K562 (cell line): ENCODE measurements around the gene MYADML2. TPM values are rescaled to one million over a fixed set of nuclear protein-coding genes. Genes with fewer than 3 reads are reported as not detected.

Experiments used
- C11orf30 ChIP-seq: fragments of 450-650 bp; IDR thresholded peaks from 2 replicates; pipeline ENCODE4 v1.6.1; 2016; ENCODE audit warnings: low read depth, mild to moderate bottlenecking
- CREB3L1 ChIP-seq: fragments of 450-650 bp; IDR thresholded peaks from 2 replicates; pipeline ENCODE4 v1.6.1; 2014; ENCODE audit warnings: low read depth, mild to moderate bottlenecking, moderate library complexity, borderline replicate concordance
- FOSL1 ChIP-seq: fragments of 200-800 bp; sonication (Bioruptor generic); conservative IDR thresholded peaks from 2 replicates; pipeline ENCODE4 v1.6.1; 2016; ENCODE audit warnings: missing genetic modification characterization, missing compliant biosample characterization
- FOXA3 ChIP-seq, 2 experiments: fragments of 450-650 bp in 1 of 2; sonication (generic) in 1 of 2; formaldehyde crosslinking; IDR thresholded peaks in 1 of 2; conservative IDR thresholded peaks in 1 of 2; 2 replicates each; pipeline versions ENCODE4 v1.4.0 to v1.8.0; 2020 to 2022; ENCODE audit warnings: mild to moderate bottlenecking in 2 of 2, missing genetic modification reagents in 1 of 2
- GTF2B ChIP-seq: IDR thresholded peaks from 2 replicates; pipeline ENCODE4 v1.6.1; 2011; ENCODE audit not compliant: insufficient read length; ENCODE audit errors: extremely low read depth
- HDAC1 ChIP-seq, 2 experiments: fragments of 450-650 bp; IDR thresholded peaks; 2 replicates each; pipeline ENCODE4 v1.6.1; 2016 to 2017; ENCODE audit warnings: inconsistent platforms in 1 of 2, mild to moderate bottlenecking in 1 of 2, moderate library complexity in 1 of 2
- HOXB6 ChIP-seq: fragments of 250-450 bp; sonication (Bioruptor Pico); IDR thresholded peaks from 2 replicates; pipeline ENCODE4 v1.5.1; 2022; ENCODE audit warnings: mild to moderate bottlenecking, borderline replicate concordance
- MBD2 ChIP-seq: sonication (generic); IDR thresholded peaks from 2 replicates; pipeline ENCODE4 v1.6.1; 2016; ENCODE audit warnings: low read depth, borderline replicate concordance
- MITF ChIP-seq: IDR thresholded peaks from 2 replicates; pipeline ENCODE4 v1.6.1; 2014; ENCODE audit warnings: antibody characterized with exemption
- MXI1 ChIP-seq: IDR thresholded peaks from 2 replicates; pipeline ENCODE4 v1.6.1; 2011; ENCODE audit warnings: low read depth, mild to moderate bottlenecking, improper control_type of control experiment, low read length
- NFE2 ChIP-seq: IDR thresholded peaks from 2 replicates; pipeline ENCODE4 v1.6.1; 2014; ENCODE audit warnings: antibody characterized with exemption, low read depth
- NR2C2 ChIP-seq, 2 experiments: fragments of 200-800 bp in 1 of 2; sonication (Bioruptor generic) in 1 of 2; sonication (generic) in 1 of 2; formaldehyde crosslinking in 1 of 2; IDR thresholded peaks; 2 replicates each; pipeline versions ENCODE4 v1.6.1 to v1.8.0; 2016 to 2022; ENCODE audit warnings: mild to moderate bottlenecking in 1 of 2, missing compliant biosample characterization in 1 of 2, missing genetic modification characterization in 1 of 2, missing genetic modification reagents in 1 of 2
- SIN3A ChIP-seq, 2 experiments: fragments of 150-350 bp in 1 of 2; IDR thresholded peaks; 2 replicates each; pipeline ENCODE4 v1.6.1; 2011 to 2016; ENCODE audit warnings: borderline replicate concordance in 2 of 2, low read depth in 2 of 2, low read length in 2 of 2, mild to moderate bottlenecking in 2 of 2, moderate library complexity in 2 of 2; ENCODE audit not compliant: control insufficient read depth in 1 of 2
- ZFX ChIP-seq: sonication (generic); formaldehyde crosslinking; IDR thresholded peaks from 2 replicates; pipeline ENCODE4 v1.8.0; 2022; ENCODE audit warnings: mild to moderate bottlenecking, missing genetic modification reagents, moderate library complexity
- ZNF780A ChIP-seq: fragments of 250-450 bp; sonication (Bioruptor Pico); IDR thresholded peaks from 2 replicates; pipeline ENCODE4 v1.5.0; 2021; ENCODE audit warnings: mild to moderate bottlenecking
- polyA plus RNA-seq, 8 experiments: library from polyadenylated mRNA; depleted of rRNA in 4 of 8; stranded (reverse) in 5 of 8; unstranded in 3 of 8; fragments of >200 nt; fragmentation: Nextera tagmentation in 2 of 8; fragmentation: Illumina TruSeq in 1 of 8; extraction: Ambion mirVana in 2 of 8; extraction: Trizol in 1 of 8; gene quantifications; 2 replicates each; pipeline versions ENCODE4 v1.2.1 to v1.2.3, GENCODE V29; 2011 to 2014; ENCODE audit warnings: inconsistent platforms in 1 of 8, missing spikeins in 1 of 8
- total RNA-seq, 7 experiments: library from RNA; depleted of rRNA in 6 of 7; stranded (reverse); fragments of >200 nt in 6 of 7; fragmentation: Illumina TruSeq in 2 of 7; extraction: Trizol in 2 of 7; gene quantifications; 2 replicates each; pipeline versions ENCODE4 v1.2.1 to v1.2.3, GENCODE V29; 2011 to 2021; ENCODE audit warnings: low replicate concordance in 1 of 7
- TF ChIP-seq, protein P1 (sequence below): sonication (generic); formaldehyde crosslinking; IDR thresholded peaks from 2 replicates; pipeline ENCODE4 v1.8.0; 2022; ENCODE audit warnings: missing genetic modification reagents, mild to moderate bottlenecking, borderline replicate concordance
- TF ChIP-seq, protein P2 (sequence below): fragments of 250-450 bp; sonication (Bioruptor Pico); IDR thresholded peaks from 2 replicates; pipeline ENCODE4 v1.9.0; 2021; ENCODE audit warnings: mild to moderate bottlenecking, inconsistent platforms

The MYADML2 gene
- total and polyA plus RNA-seq, 9 of the 15 experiments (the other 6 are each of a cell fraction or from before 2014, with no cell fraction given), result not detected

DNA sequence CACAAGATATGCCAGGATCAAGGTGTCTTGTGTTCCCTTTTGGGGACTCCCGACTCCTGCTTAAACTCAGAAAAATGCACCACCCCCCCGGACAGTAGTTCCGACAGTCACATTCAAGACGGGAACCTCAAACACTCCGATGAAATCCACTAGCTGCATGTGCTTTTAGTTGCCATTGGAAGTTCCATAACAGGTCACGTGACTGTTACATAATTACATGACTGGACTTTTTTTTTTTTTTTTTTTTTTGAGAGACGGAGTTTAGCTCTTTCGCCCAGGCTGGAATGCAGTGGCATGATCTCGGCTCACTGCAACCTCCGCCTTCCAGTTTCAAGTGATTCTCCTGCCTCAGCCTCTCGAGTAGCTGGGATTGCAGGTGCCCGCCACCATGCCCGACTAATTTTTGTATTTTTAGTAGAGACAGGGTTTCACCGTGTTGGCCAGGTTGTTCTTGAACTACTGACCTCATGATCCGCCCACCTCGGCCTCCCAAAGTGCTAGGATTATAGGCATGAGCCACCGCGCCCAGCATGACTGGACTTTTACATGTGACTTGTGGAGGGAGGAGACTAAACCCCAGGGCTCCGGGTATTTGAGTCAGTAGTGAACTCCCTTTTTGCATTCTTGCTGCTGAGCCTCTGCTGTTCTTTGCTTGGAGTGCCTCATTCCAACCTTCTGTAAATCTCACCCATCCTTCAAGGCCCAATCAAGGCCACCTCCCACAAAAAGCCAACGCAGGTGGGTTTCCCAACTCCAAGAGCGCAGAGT lies 30.6 kb downstream of the MYADML2 start (continued):
- TF ChIP-seq MITF (0 out of 2 replicates have a peak, but pooled peaks have one; percentile 37), FOSL1 (tag) (peak; percentile 68), ZNF780A (CRISPR knock-in tag) (no peak), MBD2 (0 out of 2 replicates have a peak, but pooled peaks have one; percentile 37), C11orf30 (peak; percentile 37), HDAC1 (IDR thresholded peaks at IDR 0.05) (0 out of 4 replicates have a peak, but pooled peaks of 1 of the 2 experiments have one; percentile 22), HOXB6 (CRISPR knock-in tag) (no peak), NR2C2 (CRISPR knock-in tag; IDR thresholded peaks at IDR 0.05) (no peak), NR2C2 (tag; IDR thresholded peaks at IDR 0.05) (peak; percentile 66), NFE2 (peak; percentile 69), MXI1 (0 out of 2 replicates have a peak, but pooled peaks have one; percentile 32), FOXA3 (CRISPR knock-in tag; conservative IDR thresholded peaks at IDR 0.05 in 1 of 2, IDR thresholded peaks at IDR 0.05 in 1 of 2) (no peak), SIN3A (IDR thresholded peaks at IDR 0.05; ENCODE audit: borderline replicate concordance in 2 of 2, control insufficient read depth in 1 of 2, low read depth in 2 of 2, low read length in 2 of 2) (0 out of 4 replicates have a peak, but pooled peaks of 1 of the 2 experiments have one; percentile 6), GTF2B (no peak), CREB3L1 (no peak), ZFX (CRISPR knock-in tag) (0 out of 2 replicates have a peak, but pooled peaks have one; percentile 26)
- TF ChIP-seq, protein P1, sequence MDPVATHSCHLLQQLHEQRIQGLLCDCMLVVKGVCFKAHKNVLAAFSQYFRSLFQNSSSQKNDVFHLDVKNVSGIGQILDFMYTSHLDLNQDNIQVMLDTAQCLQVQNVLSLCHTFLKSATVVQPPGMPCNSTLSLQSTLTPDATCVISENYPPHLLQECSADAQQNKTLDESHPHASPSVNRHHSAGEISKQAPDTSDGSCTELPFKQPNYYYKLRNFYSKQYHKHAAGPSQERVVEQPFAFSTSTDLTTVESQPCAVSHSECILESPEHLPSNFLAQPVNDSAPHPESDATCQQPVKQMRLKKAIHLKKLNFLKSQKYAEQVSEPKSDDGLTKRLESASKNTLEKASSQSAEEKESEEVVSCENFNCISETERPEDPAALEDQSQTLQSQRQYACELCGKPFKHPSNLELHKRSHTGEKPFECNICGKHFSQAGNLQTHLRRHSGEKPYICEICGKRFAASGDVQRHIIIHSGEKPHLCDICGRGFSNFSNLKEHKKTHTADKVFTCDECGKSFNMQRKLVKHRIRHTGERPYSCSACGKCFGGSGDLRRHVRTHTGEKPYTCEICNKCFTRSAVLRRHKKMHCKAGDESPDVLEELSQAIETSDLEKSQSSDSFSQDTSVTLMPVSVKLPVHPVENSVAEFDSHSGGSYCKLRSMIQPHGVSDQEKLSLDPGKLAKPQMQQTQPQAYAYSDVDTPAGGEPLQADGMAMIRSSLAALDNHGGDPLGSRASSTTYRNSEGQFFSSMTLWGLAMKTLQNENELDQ, result no peak
- TF ChIP-seq, protein P2, sequence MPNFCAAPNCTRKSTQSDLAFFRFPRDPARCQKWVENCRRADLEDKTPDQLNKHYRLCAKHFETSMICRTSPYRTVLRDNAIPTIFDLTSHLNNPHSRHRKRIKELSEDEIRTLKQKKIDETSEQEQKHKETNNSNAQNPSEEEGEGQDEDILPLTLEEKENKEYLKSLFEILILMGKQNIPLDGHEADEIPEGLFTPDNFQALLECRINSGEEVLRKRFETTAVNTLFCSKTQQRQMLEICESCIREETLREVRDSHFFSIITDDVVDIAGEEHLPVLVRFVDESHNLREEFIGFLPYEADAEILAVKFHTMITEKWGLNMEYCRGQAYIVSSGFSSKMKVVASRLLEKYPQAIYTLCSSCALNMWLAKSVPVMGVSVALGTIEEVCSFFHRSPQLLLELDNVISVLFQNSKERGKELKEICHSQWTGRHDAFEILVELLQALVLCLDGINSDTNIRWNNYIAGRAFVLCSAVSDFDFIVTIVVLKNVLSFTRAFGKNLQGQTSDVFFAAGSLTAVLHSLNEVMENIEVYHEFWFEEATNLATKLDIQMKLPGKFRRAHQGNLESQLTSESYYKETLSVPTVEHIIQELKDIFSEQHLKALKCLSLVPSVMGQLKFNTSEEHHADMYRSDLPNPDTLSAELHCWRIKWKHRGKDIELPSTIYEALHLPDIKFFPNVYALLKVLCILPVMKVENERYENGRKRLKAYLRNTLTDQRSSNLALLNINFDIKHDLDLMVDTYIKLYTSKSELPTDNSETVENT (CRISPR knock-in tag), result 0 out of 2 replicates have a peak, but pooled peaks have one; percentile 12
